Stimulated activated CD4-positive, alpha-beta T cell treated with anti-CD3 and anti-CD28 coated beads, Interleukin-4, amount 100 ng/mL, for 1 hour (primary cell): Measurements from ENCODE around the gene DCTPP1.

Source experiments
- DNase-seq: peaks from one replicate; pipeline ENCODE4 v3.0.0-alpha.2; 2020

The DCTPP1 gene

DNA sequence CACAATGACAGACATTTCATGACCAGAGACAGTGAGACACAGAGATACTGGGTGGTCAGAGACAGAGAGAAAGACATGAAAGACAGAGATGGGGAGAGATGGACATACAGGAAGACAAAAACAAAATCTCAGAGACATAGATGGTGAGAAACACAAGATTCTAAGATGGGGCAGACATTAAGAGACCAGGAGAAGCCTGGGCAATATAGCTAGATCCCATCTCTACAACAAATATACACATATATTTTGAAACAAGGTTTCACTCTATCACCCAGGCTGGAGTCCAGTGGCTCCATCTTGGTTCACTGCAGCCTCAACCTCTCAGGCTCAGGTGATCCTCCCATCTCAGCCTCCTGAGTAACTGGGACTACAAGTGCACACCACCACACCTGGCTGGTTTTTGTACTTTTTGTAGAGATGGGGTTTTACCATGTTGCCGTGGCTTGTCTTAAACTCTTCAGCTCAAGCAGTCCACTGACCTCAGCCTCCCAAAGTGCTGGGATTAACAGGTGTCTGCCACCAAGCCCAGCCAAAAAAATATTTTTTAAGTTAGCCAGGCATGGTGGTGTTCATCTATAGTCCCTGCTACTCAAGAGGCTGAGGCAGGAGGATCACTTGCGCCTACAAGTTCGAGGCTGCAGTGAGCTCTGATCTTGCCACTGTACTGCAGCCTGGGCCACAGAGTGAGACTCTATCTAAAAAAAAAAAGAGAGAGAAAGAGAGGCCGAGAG lies 49.6 kb downstream of the DCTPP1 start:
- DNase-seq = no peak

- DNase-seq = no peak
Observed at GRCh38 chr16:30379158-30379783, 50.6 kb downstream of the DCTPP1 start.

- peak; percentile 99 for DNase-seq
Observed at GRCh38 chr16:30378236-30379157, 51.3 kb downstream of the DCTPP1 start.

DNA sequence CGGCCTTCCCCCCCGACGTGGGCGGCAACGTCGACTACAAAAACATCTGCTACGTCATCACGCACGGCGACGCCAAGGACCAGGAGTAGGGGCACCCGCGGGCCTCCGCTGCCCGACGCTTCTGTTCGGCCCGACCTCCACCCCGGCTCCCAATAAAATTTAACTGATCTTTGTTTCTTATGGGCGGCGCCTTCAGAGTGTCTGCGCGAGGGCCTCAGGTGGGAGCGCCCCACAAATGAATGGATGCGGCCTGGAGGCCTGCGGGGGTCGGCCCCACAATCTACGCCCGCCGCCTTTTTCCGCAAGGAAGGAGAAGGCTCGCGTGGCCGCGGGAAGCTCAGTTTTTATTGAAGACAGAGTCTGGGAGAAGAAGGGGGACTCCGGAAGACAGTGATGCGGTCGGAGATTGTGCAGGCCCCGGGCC lies 52.0 kb downstream of the DCTPP1 start:
- DNase-seq = peak; percentile 87

GRCh38 chr16:30377050-30377811 lies 52.6 kb downstream of the DCTPP1 start:
- DNase-seq = no peak

- no peak for DNase-seq
Observed at GRCh38 chr16:30376461-30376902, 53.3 kb downstream of the DCTPP1 start.

DNA sequence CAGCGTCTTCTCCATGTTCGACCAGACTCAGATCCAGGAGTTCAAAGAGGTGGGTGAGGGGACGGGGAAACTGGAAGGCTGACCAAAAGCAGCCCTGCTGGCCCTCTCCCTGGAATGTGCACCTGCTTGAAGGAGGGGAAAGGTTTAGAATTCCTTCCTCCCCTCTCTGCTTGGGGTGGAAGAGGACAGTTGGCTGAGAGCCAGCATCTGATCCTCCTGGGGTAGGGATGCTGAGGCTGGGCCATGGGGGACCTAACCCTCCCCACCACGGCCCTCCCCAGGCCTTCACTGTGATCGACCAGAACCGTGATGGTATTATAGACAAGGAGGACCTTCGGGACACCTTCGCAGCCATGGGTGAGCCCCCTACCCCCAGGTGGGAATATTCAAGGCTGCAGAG lies 54.0 kb downstream of the DCTPP1 start:
- DNase-seq = no peak

- DNase-seq = no peak
Observed at GRCh38 chr16:30374538-30374937, 55.3 kb downstream of the DCTPP1 start, which contains the start of gene MYL11. Gene MYL11, plus strand, starts transcription at chr16:30374802. Its CDS starts 56 bp downstream, at chr16:30374858.
